HUES6 (cell line): ENCODE results near the gene RAB6B.

Source experiments
- H3K27ac ChIP-seq: 2 replicates; pipeline ENCODE4 v1.7.0; 2013; ENCODE audit warnings: low read depth, mild to moderate bottlenecking, low read length, inconsistent platforms
- H3K27me3 ChIP-seq: 2 replicates; pipeline ENCODE4 v1.6.1; 2013; ENCODE audit warnings: low read length; ENCODE audit not compliant: control insufficient read depth, insufficient read depth
- H3K36me3 ChIP-seq: 2 replicates; pipeline ENCODE4 v1.6.1; 2013; ENCODE audit warnings: low read length; ENCODE audit not compliant: control insufficient read depth, insufficient read depth
- H3K4me1 ChIP-seq: 2 replicates; pipeline ENCODE4 v1.6.1; 2013; ENCODE audit warnings: low read length; ENCODE audit not compliant: control insufficient read depth, insufficient read depth
- H3K4me3 ChIP-seq: 2 replicates; pipeline ENCODE4 v1.5.1; 2013; ENCODE audit warnings: low read depth, low read length
- H3K9ac ChIP-seq: one replicate; pipeline ENCODE4 v1.6.1; 2013; ENCODE audit warnings: mild to moderate bottlenecking, low read length
- H3K9me3 ChIP-seq: 2 replicates; pipeline ENCODE4 v1.6.1; 2013; ENCODE audit warnings: low read depth, low read length; ENCODE audit not compliant: control insufficient read depth, insufficient read depth

The RAB6B gene

DNA sequence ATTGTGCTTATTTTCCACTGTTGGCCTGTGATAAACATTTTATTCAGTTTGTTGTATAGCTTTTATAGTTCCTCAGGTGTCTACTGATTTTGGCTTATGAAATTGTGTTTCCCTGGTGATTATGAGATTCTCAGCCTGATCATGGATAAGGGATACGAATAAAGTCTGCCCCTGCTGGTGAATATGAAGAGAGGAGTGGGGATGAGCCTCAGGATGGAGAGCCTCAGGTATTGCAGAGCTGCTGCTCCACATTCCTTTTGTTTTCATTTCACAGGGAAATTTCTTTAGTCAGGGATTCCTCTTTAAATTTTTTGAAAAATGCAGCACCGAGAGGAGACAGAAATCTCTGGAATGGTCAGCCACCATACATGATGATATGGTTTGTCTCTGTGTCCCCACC is 14.7 kb upstream of the RAB6B start:
- Histone ChIP-seq H3K4me3 (no peak overlapping the region), H3K9ac (no peak overlapping the region), H3K27me3 (no peaks in the 10 kb centered on the region), H3K9me3 (no peaks in the 10 kb centered on the region), H3K36me3 (no peaks in the 10 kb centered on the region), H3K4me1 (no peaks in the 10 kb centered on the region), H3K27ac (no peak overlapping the region)

DNA sequence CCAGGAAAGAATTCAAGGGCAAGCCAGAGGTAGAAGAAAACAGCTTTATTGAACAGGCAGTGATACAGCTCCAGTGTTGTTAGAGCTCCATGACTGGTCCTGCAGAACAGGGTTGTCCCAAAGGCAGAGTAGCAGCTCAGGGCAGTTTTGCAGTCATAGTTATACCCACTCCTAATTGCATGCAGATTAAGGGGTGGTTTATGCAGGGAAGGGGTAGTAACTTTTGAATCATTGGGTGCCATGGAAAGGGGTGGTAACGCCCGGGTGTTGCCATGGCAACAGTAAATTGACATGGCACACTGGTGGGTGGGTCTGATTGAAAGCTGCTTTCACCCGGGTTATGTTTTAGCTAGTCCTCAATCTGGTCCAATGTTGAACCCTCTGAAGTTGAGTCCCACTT is 9.7 kb upstream of the RAB6B start:
- Histone ChIP-seq H3K27me3 (no peaks in the 10 kb centered on the region), H3K9ac (no peak overlapping the region), H3K4me1 (no peaks in the 10 kb centered on the region), H3K27ac (no peak overlapping the region), H3K9me3 (no peaks in the 10 kb centered on the region), H3K36me3 (no peaks in the 10 kb centered on the region), H3K4me3 (no peak overlapping the region)

DNA sequence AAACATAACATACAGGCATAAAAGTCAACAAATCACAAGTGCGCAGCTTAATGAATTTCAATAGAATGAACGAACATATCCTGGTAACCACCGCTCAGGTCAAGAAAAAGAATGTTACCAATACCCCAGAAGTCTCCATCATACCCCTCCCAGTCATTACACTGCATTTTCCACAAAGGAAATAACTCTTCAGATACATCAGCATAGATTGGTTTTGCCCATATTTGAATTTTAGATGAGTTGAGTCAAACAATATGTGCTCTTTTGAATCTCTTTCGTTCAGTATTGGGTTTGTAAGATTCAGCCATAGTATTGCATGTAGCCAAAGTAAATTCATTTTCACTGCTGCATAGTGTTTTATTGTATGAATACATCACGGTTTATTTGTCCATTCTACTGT is 6.2 kb upstream of the RAB6B start:
- Histone ChIP-seq H3K4me1 (no peaks in the 10 kb centered on the region), H3K27me3 (peaks cover 14% of the 10 kb centered on the region), H3K4me3 (no peak overlapping the region), H3K36me3 (no peaks in the 10 kb centered on the region), H3K9me3 (no peaks in the 10 kb centered on the region), H3K27ac (no peak overlapping the region), H3K9ac (no peak overlapping the region)

DNA sequence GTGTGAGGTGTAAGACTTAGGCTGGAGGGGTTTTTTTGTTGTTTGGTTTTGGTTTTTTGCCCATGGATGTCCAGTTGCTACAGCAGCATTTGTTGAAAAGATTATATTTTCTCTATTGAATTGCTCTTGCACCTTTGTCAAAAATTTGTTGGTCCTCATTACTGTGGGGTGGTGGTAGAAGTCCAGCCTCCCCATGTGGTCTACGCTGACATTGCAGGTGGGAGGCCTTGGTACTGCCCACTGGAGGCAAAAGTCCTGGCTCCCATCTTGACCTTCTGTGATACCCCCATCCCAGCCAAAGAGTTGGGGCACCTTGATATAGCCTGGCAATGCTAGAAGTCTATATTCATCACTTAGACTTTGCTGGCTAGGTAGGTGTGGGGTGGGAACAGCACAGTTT is 5.4 kb upstream of the RAB6B start:
- Histone ChIP-seq H3K4me1 (no peaks in the 10 kb centered on the region), H3K27me3 (peaks cover 22% of the 10 kb centered on the region), H3K9me3 (no peaks in the 10 kb centered on the region), H3K27ac (no peak overlapping the region), H3K9ac (no peak overlapping the region), H3K36me3 (no peaks in the 10 kb centered on the region), H3K4me3 (no peak overlapping the region)

DNA sequence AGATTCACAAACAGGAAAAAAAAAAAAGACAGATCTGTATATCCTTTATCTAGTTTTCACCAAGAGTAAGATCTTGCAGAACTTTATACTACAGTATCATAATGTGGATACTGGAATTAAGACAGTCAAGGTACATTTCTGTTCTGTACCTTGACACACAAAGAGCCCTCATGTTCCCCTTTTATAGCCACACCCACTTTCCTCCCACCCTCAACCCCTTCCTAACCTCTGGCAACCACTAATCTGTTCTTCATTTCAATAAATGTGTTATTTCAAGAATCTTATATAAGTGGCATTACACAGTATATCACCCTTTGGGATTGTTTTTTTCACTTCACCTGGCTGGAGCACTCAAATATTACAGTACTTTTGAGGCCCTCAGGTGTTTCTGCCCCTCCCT is 3.6 kb upstream of the RAB6B start:
- no peak overlapping the region for H3K27ac ChIP-seq
- H3K27me3 ChIP-seq = peaks cover 36% of the 10 kb centered on the region
- no peaks in the 10 kb centered on the region for H3K4me1 ChIP-seq
- H3K36me3 ChIP-seq = no peaks in the 10 kb centered on the region
- no peak overlapping the region for H3K4me3 ChIP-seq
- no peaks in the 10 kb centered on the region for H3K9me3 ChIP-seq
- no peak overlapping the region for H3K9ac ChIP-seq

DNA sequence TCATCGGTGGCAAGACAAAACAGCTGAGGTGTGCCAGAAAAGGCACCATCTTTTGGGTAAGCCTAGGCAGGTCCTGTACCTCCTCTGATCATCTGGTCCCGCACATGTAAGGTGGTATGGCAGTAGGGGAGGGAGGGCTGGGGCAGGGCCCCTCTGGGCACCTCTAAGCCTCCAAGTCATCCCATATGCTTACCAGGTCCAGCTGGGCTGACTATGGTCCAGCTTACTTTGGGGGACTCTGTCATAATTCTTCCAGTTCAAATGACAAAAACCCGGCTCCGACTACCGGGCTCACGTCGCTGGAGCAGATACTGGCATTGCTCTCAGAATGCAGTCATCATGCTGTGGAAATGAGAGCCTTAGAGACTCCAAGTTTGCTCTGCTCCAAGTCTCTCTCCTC is 1.9 kb upstream of the RAB6B start:
- Histone ChIP-seq H3K4me1 (peaks cover 7% of the 10 kb centered on the region), H3K9ac (no peak overlapping the region), H3K27ac (no peak overlapping the region), H3K9me3 (no peaks in the 10 kb centered on the region), H3K27me3 (peaks cover 54% of the 10 kb centered on the region), H3K4me3 (no peak overlapping the region), H3K36me3 (no peaks in the 10 kb centered on the region)

DNA sequence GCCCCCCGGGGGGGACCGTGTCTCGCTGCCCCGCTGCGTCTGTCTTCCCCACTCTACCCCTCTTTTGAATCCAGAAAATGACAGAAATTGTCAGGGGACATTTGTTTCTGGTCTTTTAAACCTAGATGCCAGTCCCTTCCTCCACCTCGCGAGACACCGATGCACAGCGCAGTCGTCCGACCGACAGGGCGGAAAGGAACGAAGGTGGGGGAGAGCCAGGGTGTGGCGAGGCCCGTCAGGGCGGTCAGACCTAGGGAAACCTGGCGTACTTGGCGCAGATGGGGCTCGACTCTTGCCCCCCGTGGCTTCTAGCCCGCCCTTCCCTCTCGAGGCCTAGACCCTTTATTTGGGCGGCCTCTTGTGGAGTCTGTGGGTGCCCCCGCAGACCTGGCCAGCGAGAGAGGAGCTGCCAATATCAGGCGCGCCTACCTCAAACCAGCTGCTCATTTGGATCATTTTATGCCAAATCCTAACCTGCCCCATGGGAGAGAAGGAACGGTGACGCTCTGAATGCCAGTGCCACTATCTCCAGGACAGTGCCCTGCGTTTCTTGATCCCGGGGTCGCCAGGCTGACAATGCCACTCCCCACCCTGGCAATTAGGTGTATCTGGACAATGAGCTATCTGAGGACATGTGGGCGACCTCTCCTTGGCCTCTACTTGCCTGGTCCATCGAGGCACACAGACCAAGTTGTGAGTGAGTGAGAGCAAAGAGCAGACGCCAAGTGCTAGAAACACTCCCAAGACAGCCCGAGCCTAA is 500 bp upstream of the RAB6B start:
- H3K27ac ChIP-seq = no peak overlapping the region
- H3K9me3 ChIP-seq = no peaks in the 10 kb centered on the region
- H3K27me3 ChIP-seq = peaks cover 58% of the 10 kb centered on the region
- no peak overlapping the region for H3K9ac ChIP-seq
- H3K36me3 ChIP-seq = no peaks in the 10 kb centered on the region
- H3K4me3 ChIP-seq = peak overlapping the region; percentile 79
- H3K4me1 ChIP-seq = peaks cover 7% of the 10 kb centered on the region

DNA sequence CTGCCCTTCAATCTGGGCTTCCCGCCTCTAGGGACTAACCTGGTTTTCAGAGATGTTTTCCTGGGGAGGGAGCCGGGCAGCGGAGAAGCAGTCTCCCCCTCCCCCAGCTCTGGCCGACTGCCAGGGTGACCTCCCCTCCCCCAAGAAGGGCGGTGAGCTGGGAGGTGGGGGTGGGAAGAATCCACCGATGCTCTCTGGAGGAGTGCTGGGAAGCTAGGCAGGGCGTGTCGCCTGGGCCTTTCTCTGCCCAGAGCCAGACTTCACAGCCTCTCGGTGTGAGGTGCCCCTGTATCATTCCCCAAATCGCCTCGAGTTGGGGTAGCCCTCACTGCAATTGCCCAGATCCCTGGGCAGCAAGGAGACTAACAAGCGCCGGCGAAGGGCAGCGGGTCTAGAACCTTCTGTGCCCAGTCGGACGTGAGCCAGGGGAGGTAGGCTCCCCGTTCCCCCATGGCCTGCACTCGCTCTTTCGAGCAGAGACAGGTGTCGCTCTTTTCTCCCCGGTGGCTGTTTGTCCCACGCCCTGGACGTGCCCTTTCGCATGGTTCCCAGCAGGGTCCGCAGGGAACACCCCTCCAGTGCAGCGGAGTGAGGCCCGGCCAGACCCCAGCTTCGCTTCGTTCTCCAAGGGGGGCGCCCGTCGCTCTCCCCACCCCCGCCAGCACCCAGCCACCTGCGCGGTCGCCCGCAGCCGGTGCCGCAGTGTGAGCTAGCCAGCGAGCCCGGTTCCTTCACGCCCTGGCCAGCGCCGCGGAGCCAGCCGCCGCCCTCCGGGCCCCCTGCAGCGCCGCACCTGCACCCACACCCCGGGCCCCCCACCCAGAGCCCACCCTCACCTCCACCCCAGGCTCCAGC is 1.1 kb downstream of the RAB6B start:
- Histone ChIP-seq H3K27me3 (peaks cover 58% of the 10 kb centered on the region), H3K27ac (no peak overlapping the region)

DNA sequence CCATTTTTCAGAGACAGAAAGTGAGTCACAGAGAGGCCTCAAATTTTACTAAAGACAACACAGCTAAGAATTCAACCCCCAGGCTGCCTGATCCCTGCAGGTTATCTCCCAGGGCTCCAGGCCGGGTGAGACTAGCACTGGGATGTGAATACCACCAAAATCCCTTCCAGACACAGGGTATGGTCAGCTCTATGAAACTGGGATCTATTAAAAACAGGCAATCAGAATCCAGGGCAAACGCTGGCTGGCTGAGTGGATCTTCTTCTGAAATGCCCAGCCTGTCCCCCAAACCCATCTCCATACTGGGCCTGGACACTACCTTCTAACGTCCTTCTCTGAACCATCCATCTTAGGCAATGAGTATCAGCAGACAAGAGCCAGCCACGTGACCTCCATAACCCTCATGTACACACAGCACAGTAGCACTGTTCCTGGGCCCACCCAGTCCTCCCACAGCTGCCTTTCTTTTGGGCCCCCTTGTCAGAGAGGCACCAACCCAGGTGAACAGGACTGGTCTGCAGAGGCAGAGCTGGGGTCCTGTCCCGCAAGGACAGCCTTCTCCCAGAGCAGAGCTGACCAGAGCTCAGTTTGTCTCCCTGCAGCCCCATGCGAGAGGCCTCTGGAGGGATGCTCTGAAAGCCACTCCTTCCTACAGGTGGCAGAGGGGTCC is 1.9 kb downstream of the RAB6B start:
- peaks cover 58% of the 10 kb centered on the region for H3K27me3 ChIP-seq
- no peaks in the 10 kb centered on the region for H3K36me3 ChIP-seq
- peaks cover 7% of the 10 kb centered on the region for H3K4me1 ChIP-seq
- H3K9me3 ChIP-seq = no peaks in the 10 kb centered on the region
- H3K9ac ChIP-seq = no peak overlapping the region
- H3K27ac ChIP-seq = no peak overlapping the region
- H3K4me3 ChIP-seq = peak overlapping the region; percentile 79

More for the DNA sequence above, 1.1 kb downstream of the RAB6B start:
- Histone ChIP-seq H3K4me1 (peaks cover 7% of the 10 kb centered on the region), H3K9ac (no peak overlapping the region), H3K4me3 (peak overlapping the region; percentile 79), H3K9me3 (no peaks in the 10 kb centered on the region), H3K36me3 (no peaks in the 10 kb centered on the region)

DNA sequence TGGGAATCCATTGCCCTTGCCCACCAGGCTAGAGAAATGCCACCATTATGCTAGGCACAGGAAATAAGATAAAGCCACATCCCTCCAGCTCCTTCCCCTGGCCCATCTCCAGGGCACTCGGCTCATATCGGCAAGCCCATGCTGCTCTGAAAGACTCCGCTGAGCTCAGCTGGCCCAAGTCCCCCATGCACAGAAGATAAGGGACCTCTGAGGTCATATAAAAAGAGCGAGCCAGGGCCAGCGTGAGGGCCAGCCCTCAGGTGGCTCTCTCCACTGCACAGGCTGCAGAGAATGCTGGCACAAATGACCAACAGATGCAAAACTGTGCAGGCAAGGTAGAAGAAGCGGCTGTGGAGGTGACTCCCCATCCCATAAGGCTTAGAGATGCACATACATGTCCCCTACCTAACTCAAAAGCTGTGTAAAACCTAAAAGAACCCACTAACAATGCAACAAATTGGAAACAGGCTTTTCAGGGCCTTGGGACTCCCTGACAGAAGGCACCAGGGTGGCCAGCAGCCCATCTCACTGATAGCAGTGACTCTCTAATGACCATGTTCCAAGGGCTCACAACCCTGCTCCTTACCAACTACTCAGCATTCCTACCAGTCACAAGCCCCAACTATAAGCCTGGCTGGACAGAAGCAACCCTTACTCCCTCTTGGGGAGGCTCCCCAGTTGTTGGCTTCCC is 3.0 kb downstream of the RAB6B start:
- Histone ChIP-seq H3K9me3 (no peaks in the 10 kb centered on the region), H3K36me3 (no peaks in the 10 kb centered on the region), H3K9ac (no peak overlapping the region), H3K27ac (no peak overlapping the region), H3K4me1 (peaks cover 14% of the 10 kb centered on the region), H3K27me3 (peaks cover 52% of the 10 kb centered on the region), H3K4me3 (no peak overlapping the region)
